COR-L47 (cell line): Measurements from ENCODE around the gene ISM1.

Experiments
- DNase-seq: peaks from one replicate; lab custom pipeline; 2025; lab: John Stamatoyannopoulos, UW

ISM1 gene

GRCh38 chr20:13283869-13284829 is 63.1 kb downstream of the ISM1 start:
- DNase-seq: no peak

GRCh38 chr20:13284830-13285229 is 63.8 kb downstream of the ISM1 start:
- no peak for DNase-seq

- no peak for DNase-seq
Measured at GRCh38 chr20:13285408-13285807, 64.3 kb downstream of the ISM1 start.

- no peak for DNase-seq
Measured at GRCh38 chr20:13286052-13286451, 65.0 kb downstream of the ISM1 start.

GRCh38 chr20:13286607-13287006 is 65.5 kb downstream of the ISM1 start:
- peak; percentile 6 for DNase-seq

GRCh38 chr20:13288357-13288756 is 67.3 kb downstream of the ISM1 start:
- no peak for DNase-seq

GRCh38 chr20:13289031-13289430 is 68.0 kb downstream of the ISM1 start:
- no peak for DNase-seq

- no peak for DNase-seq
Measured at GRCh38 chr20:13290724-13291123, 69.7 kb downstream of the ISM1 start.

- no peak for DNase-seq
Measured at GRCh38 chr20:13291157-13291556, 70.1 kb downstream of the ISM1 start.

GRCh38 chr20:13292201-13292885 is 71.3 kb downstream of the ISM1 start:
- no peak for DNase-seq

GRCh38 chr20:13294522-13294921 is 73.4 kb downstream of the ISM1 start:
- no peak for DNase-seq

- no peak for DNase-seq
Measured at GRCh38 chr20:13295637-13296036, 74.6 kb downstream of the ISM1 start.

- DNase-seq: no peak
Measured at GRCh38 chr20:13296070-13296469, 75.0 kb downstream of the ISM1 start.

- no peak for DNase-seq
Measured at GRCh38 chr20:13297147-13297899, 76.2 kb downstream of the ISM1 start.

GRCh38 chr20:13298692-13299373 is 77.8 kb downstream of the ISM1 start:
- DNase-seq: no peak

GRCh38 chr20:13299401-13299800 is 78.3 kb downstream of the ISM1 start:
- no peak for DNase-seq

GRCh38 chr20:13301596-13301995 is 80.5 kb downstream of the ISM1 start:
- DNase-seq: no peak

- DNase-seq: peak; percentile 51
Measured at GRCh38 chr20:13302647-13303450, 81.8 kb downstream of the ISM1 start.

GRCh38 chr20:13305284-13305683 is 84.2 kb downstream of the ISM1 start:
- DNase-seq: no peak

- DNase-seq: no peak
Measured at GRCh38 chr20:13307562-13308163, 86.6 kb downstream of the ISM1 start.

GRCh38 chr20:13312300-13312699 is 91.2 kb downstream of the ISM1 start:
- DNase-seq: no peak
